PC-9 (cell line): ENCODE data around the gene DPM2. TPM values are rescaled to one million over a fixed set of nuclear protein-coding genes. Genes with fewer than 3 reads are reported as not detected.
A peak's percentile ranks its signal among the peaks of the same experiment; 100 is the strongest.

Experiments used
- BruUV-seq: library from RNA; stranded (reverse); fragments of 400-500 nt; replicated peaks from 2 replicates; lab custom pipeline; 2021; lab: Mats Ljungman, UMichigan
- CTCF ChIA-PET: fragments of 300-600 bp; sonication (Branson Sonifier 250); formaldehyde crosslinking; loops from one replicate; lab custom pipeline; 2022; ENCODE audit warnings: antibody characterized with exemption; lab: Charles Lee
- POLR2A ChIA-PET: fragments of 300-600 bp; sonication (Branson Sonifier 250); formaldehyde crosslinking; loops from one replicate; lab custom pipeline; 2022; ENCODE audit warnings: antibody characterized with exemption; ENCODE audit not compliant: unreplicated experiment; lab: Charles Lee
- DNase-seq, 2 experiments: peaks; one replicate each; pipeline versions ENCODE4 v3.0.0 to v3.0.0-alpha.2; 2015 to 2022; ENCODE audit warnings: mixed read lengths in 1 of 2
- H2AFZ ChIP-seq: fragments of 200-600 bp; sonication (generic); 2 replicates; pipeline ENCODE4 v1.8.1; 2017; ENCODE audit warnings: antibody characterized with exemption
- H3F3A ChIP-seq: fragments of 200-600 bp; sonication (generic); 2 replicates; pipeline ENCODE4 v1.8.1; 2017; ENCODE audit warnings: antibody characterized with exemption, mild to moderate bottlenecking, low read depth; ENCODE audit not compliant: insufficient read depth
- H3K27ac ChIP-seq: fragments of 200-600 bp; sonication (generic); 2 replicates; pipeline ENCODE4 v1.6.1; 2016; ENCODE audit warnings: mixed run types
- H3K27me3 ChIP-seq: fragments of 200-600 bp; sonication (generic); 2 replicates; pipeline ENCODE4 v1.6.1; 2016; ENCODE audit warnings: low read depth, mixed run types; ENCODE audit not compliant: insufficient read depth
- H3K36me3 ChIP-seq: fragments of 200-600 bp; sonication (generic); 2 replicates; pipeline ENCODE4 v1.6.1; 2016; ENCODE audit warnings: low read depth, mixed run types
- H3K4me1 ChIP-seq: fragments of 200-600 bp; sonication (generic); replicated peaks from 2 replicates; pipeline ENCODE4 v1.6.1; 2016; ENCODE audit warnings: mixed run types; ENCODE audit not compliant: insufficient read depth
- H3K4me2 ChIP-seq: fragments of 200-600 bp; sonication (generic); 2 replicates; pipeline ENCODE4 v1.6.1; 2017; ENCODE audit warnings: mixed run types
- H3K4me3 ChIP-seq: fragments of 200-600 bp; sonication (generic); 2 replicates; pipeline ENCODE4 v1.6.1; 2016; ENCODE audit warnings: mixed run types
- H3K79me2 ChIP-seq: fragments of 200-600 bp; sonication (generic); 2 replicates; pipeline ENCODE4 v1.6.1; 2017; ENCODE audit warnings: low read depth, mixed run types
- H3K9me2 ChIP-seq: fragments of 200-600 bp; sonication (generic); 2 replicates; pipeline ENCODE4 v1.8.1; 2017; ENCODE audit warnings: mild to moderate bottlenecking; ENCODE audit not compliant: insufficient read depth
- H3K9me3 ChIP-seq: fragments of 200-600 bp; sonication (generic); 2 replicates; pipeline ENCODE4 v1.8.1; 2016; ENCODE audit warnings: low read depth; ENCODE audit not compliant: insufficient read depth
- H4K20me1 ChIP-seq: fragments of 200-600 bp; sonication (generic); 2 replicates; pipeline ENCODE4 v1.8.1; 2017; ENCODE audit not compliant: insufficient read depth
- CTCF ChIP-seq: fragments of 200-600 bp; sonication (generic); conservative IDR thresholded peaks from 2 replicates; pipeline ENCODE4 v1.6.1; 2017; ENCODE audit warnings: mixed run types, antibody characterized with exemption, mild to moderate bottlenecking, moderate library complexity
- EZH2 ChIP-seq: fragments of 200-600 bp; sonication (generic); IDR thresholded peaks from 2 replicates; pipeline ENCODE4 v1.8.0; 2017; ENCODE audit warnings: antibody characterized with exemption, low read depth
- intact Hi-C: fragments of 100-400 bp; cut with micrococcal nuclease; formaldehyde crosslinking; loops from one replicate; pipeline ENCODE4 v1.10.0; 2022; ENCODE audit not compliant: unreplicated experiment
- total RNA-seq: library from RNA; stranded (reverse); gene quantifications from 2 replicates; pipeline ENCODE4 v1.2.3, GENCODE V29; 2021

DPM2 gene
- total RNA-seq, 1 experiment from 2014 or later = 79.4 TPM

- no peak overlapping the region for H2AFZ ChIP-seq
- H3K36me3 ChIP-seq = no peaks in the 10 kb centered on the region
- POLR2A ChIA-PET = interaction anchor here (0.6 kb wide), 1 partner anchor 43 kb away, joined by 17 read pairs; no protein-coding TSS in a partner anchor
- peaks cover 82% of the 10 kb centered on the region for H3K4me1 ChIP-seq
- CTCF ChIA-PET = no interaction called here
- no peaks in the 10 kb centered on the region for H3K9me2 ChIP-seq
- no peaks in the 10 kb centered on the region for H3K27me3 ChIP-seq
- H3K4me3 ChIP-seq = no peak overlapping the region
- no peak overlapping the region for H3K4me2 ChIP-seq
- intact Hi-C loops = no loop called here
- no TSS peak for BruUV-seq
- DNase-seq = no peak
- TF ChIP-seq CTCF (no peak), EZH2 (no peak)
- no peaks in the 10 kb centered on the region; the same call in 1 of the 2 replicates for H3K9me3 ChIP-seq
- peak overlapping the region; percentile 14; the same call in 1 of the 2 replicates for H3K27ac ChIP-seq
- H3F3A ChIP-seq = peaks cover 55% of the 10 kb centered on the region
- peaks cover 98% of the 10 kb centered on the region for H3K79me2 ChIP-seq
- H4K20me1 ChIP-seq = peaks cover 6% of the 10 kb centered on the region
Measured at GRCh38 chr9:127963041-127963358, 25.3 kb upstream of the DPM2 start.

GRCh38 chr9:127962278-127962677, 24.6 kb upstream of the DPM2 start:
- Histone ChIP-seq H3K9me2 (no peaks in the 10 kb centered on the region), H2AFZ (no peak overlapping the region), H3K9me3 (no peaks in the 10 kb centered on the region; the same call in 1 of the 2 replicates), H3K4me2 (no peak overlapping the region), H3K4me3 (no peak overlapping the region), H3K79me2 (peaks cover 98% of the 10 kb centered on the region), H4K20me1 (peaks cover 13% of the 10 kb centered on the region), H3K27me3 (no peaks in the 10 kb centered on the region), H3F3A (peaks cover 57% of the 10 kb centered on the region), H3K27ac (no peak overlapping the region), H3K4me1 (peaks cover 82% of the 10 kb centered on the region), H3K36me3 (no peaks in the 10 kb centered on the region)
- intact Hi-C loops = no loop called here
- BruUV-seq = no TSS peak
- TF ChIP-seq CTCF = no peak
- TF ChIP-seq EZH2 = no peak
- CTCF ChIA-PET = interaction anchor here (0.6 kb wide), 1 partner anchor 701 kb away, joined by 9 read pairs; no protein-coding TSS in a partner anchor
- POLR2A ChIA-PET = no interaction called here
- DNase-seq = no peak

- Histone ChIP-seq H2AFZ (no peak overlapping the region), H3K79me2 (peaks cover 98% of the 10 kb centered on the region), H3F3A (peaks cover 57% of the 10 kb centered on the region), H3K4me2 (no peak overlapping the region), H4K20me1 (peaks cover 14% of the 10 kb centered on the region), H3K9me2 (no peaks in the 10 kb centered on the region), H3K36me3 (no peaks in the 10 kb centered on the region), H3K27me3 (no peaks in the 10 kb centered on the region), H3K27ac (0 out of 2 replicates have a peak overlapping the region, but pooled peaks have one; percentile 40), H3K9me3 (no peaks in the 10 kb centered on the region; the same call in 1 of the 2 replicates), H3K4me1 (peaks cover 82% of the 10 kb centered on the region), H3K4me3 (no peak overlapping the region)
- DNase-seq = no peak
- no TSS peak for BruUV-seq
- intact Hi-C loops = no loop called here
- TF ChIP-seq EZH2 = no peak
- ChIA-PET CTCF (interaction anchor here (0.6 kb wide), 2 partner anchors 98 to 702 kb away, joined by 6 to 9 read pairs; no protein-coding TSS in a partner anchor), POLR2A (no interaction called here)
Measured at GRCh38 chr9:127961613-127962155, 24.0 kb upstream of the DPM2 start.
